Progenitor cell of endocrine pancreas (in vitro differentiated cells): ENCODE data around the gene ABCC2. TPM values are rescaled to one million over a fixed set of nuclear protein-coding genes. Genes with fewer than 3 reads are reported as not detected.

Experiments
- DNase-seq: peaks from one replicate; pipeline ENCODE4 v3.0.0; 2021; ENCODE audit warnings: low spot score; ENCODE audit not compliant: unreplicated experiment
- H3K27ac Mint-ChIP-seq: 2 replicates; pipeline ENCODE4 v1.8.0; 2021; ENCODE audit warnings: mild to moderate bottlenecking, moderate library complexity, mixed read lengths
- H3K27me3 Mint-ChIP-seq: 2 replicates; pipeline ENCODE4 v1.8.0; 2021; ENCODE audit warnings: mixed read lengths
- H3K36me3 Mint-ChIP-seq: 2 replicates; pipeline ENCODE4 v1.8.0; 2022; ENCODE audit warnings: mixed read lengths; ENCODE audit not compliant: insufficient read depth
- H3K4me1 Mint-ChIP-seq: 2 replicates; pipeline ENCODE4 v1.8.0; 2021; ENCODE audit warnings: low read depth, mixed read lengths
- H3K4me3 Mint-ChIP-seq: 2 replicates; pipeline ENCODE4 v1.8.0; 2021; ENCODE audit warnings: low read depth, mild to moderate bottlenecking, moderate library complexity, mixed read lengths
- H3K9me3 Mint-ChIP-seq: 2 replicates; pipeline ENCODE4 v1.8.0; 2021; ENCODE audit warnings: low read depth, mixed read lengths
- total RNA-seq: library from RNA; stranded (reverse); gene quantifications from 2 replicates; pipeline ENCODE4 v1.2.1, GENCODE V29; 2021
- TF ChIP-seq, protein P1 (sequence below): fragments of 200-600 bp; sonication (generic); IDR thresholded peaks from one replicate; pipeline ENCODE4 v1.5.0; 2021; ENCODE audit warnings: antibody characterized with exemption, mild to moderate bottlenecking; ENCODE audit not compliant: unreplicated experiment

Gene ABCC2
- total RNA-seq, 1 donor from 2014 or later, result 0.89 TPM

DNA sequence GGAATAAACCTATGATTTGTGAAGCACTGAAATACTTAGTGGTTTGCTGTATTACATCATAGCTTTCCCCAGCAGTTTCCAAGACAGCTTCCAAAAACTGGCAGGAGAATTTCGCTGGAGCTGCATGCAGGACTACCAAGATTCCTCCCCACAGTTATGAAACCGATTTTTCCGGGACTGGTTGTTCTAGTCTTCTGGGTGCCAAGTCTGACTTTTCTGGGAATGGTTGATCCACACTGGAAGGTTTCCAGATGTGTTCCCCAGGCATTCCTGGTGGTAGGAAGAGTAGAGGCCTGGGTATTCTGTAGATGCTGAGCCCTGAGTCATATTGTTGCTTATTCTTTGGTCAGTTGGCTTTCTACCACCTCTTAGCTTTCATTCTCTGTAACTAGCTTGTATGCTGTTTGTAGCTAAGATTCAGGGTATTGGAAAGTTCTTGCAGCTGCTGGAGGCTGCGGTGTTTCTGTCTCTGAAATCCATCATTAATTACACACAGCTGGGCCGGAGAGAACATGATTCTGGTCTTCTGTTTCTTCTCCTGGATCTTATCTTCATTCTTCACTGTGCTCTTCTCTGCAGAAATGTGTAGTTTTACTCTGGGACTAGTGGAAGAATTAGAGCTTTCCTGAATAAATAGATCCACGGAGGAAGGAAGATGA is 6.3 kb downstream of the ABCC2 start:
- H3K9me3 Mint-ChIP-seq, result peaks cover 3% of the 10 kb centered on the region
- H3K4me1 Mint-ChIP-seq, result no peaks in the 10 kb centered on the region
- no peak overlapping the region for H3K27ac Mint-ChIP-seq
- H3K27me3 Mint-ChIP-seq, result no peaks in the 10 kb centered on the region
- no peaks in the 10 kb centered on the region for H3K36me3 Mint-ChIP-seq
- DNase-seq, result no peak
- H3K4me3 Mint-ChIP-seq, result no peak overlapping the region
- TF ChIP-seq, protein P1, sequence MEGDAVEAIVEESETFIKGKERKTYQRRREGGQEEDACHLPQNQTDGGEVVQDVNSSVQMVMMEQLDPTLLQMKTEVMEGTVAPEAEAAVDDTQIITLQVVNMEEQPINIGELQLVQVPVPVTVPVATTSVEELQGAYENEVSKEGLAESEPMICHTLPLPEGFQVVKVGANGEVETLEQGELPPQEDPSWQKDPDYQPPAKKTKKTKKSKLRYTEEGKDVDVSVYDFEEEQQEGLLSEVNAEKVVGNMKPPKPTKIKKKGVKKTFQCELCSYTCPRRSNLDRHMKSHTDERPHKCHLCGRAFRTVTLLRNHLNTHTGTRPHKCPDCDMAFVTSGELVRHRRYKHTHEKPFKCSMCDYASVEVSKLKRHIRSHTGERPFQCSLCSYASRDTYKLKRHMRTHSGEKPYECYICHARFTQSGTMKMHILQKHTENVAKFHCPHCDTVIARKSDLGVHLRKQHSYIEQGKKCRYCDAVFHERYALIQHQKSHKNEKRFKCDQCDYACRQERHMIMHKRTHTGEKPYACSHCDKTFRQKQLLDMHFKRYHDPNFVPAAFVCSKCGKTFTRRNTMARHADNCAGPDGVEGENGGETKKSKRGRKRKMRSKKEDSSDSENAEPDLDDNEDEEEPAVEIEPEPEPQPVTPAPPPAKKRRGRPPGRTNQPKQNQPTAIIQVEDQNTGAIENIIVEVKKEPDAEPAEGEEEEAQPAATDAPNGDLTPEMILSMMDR, result no peak

DNA sequence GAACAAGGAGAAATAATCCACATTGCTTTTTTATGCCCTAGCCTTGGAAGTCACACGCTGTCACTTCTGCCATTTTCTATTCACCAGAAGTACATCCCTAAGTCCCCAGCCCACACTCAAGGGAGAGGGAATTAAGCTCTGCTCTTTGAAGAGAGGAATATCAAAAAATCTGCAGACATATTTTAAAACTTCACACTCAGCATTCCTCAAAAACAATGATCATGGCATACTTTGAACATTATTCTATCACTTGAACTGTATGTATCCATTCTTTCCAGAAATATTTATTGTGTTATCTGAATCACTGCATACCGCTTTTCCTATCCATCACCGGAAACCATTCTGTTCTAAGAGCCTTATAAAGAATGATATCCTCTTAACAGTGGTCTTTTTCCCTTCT is 9.4 kb downstream of the ABCC2 start:
- Mint-ChIP-seq H3K4me3 (no peak overlapping the region), H3K27me3 (peaks cover under 1% of the 10 kb centered on the region), H3K9me3 (peaks cover 3% of the 10 kb centered on the region), H3K36me3 (no peaks in the 10 kb centered on the region), H3K27ac (no peak overlapping the region), H3K4me1 (no peaks in the 10 kb centered on the region)
- TF ChIP-seq, protein P1, result no peak
- DNase-seq, result no peak

DNA sequence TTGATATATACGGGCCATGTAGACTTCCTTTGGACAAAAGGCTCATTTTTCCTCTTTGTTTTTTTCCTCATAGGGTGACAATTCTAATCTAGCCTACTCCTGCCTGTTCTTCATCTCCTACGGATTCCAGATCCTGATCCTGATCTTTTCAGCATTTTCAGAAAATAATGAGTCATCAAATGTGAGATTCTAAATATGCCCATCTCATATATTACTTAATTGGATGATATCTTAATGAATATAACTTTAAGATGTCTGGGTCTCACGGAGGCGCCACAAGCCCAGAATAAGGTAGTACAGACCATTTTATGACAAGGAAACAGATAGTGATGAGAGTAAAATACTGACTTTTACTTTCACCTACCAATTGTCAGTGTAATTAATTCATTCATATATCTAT is 11.4 kb downstream of the ABCC2 start:
- Mint-ChIP-seq H3K27ac (no peak overlapping the region), H3K9me3 (no peaks in the 10 kb centered on the region), H3K4me1 (no peaks in the 10 kb centered on the region), H3K36me3 (no peaks in the 10 kb centered on the region), H3K4me3 (no peak overlapping the region), H3K27me3 (peaks cover 10% of the 10 kb centered on the region)
- DNase-seq, result no peak
- TF ChIP-seq, protein P1, result no peak

DNA sequence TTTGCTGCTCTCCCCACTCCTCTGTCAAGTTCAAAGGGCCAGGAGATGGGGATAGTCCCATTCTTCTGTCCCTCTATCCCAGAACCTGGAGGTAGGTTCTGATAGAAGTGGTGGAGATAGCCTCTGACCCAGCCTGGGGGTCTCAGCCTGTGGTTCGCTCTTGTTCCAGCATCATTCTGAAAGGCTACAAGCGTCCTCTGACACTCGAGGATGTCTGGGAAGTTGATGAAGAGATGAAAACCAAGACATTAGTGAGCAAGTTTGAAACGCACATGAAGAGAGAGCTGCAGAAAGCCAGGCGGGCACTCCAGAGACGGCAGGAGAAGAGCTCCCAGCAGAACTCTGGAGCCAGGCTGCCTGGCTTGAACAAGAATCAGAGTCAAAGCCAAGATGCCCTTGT is 14.5 kb downstream of the ABCC2 start:
- H3K4me3 Mint-ChIP-seq, result no peak overlapping the region
- no peaks in the 10 kb centered on the region for H3K36me3 Mint-ChIP-seq
- TF ChIP-seq, protein P1, result no peak
- H3K4me1 Mint-ChIP-seq, result no peaks in the 10 kb centered on the region
- peaks cover 10% of the 10 kb centered on the region for H3K27me3 Mint-ChIP-seq
- H3K9me3 Mint-ChIP-seq, result no peaks in the 10 kb centered on the region
- H3K27ac Mint-ChIP-seq, result no peak overlapping the region
- DNase-seq, result no peak

GRCh38 chr10:99798031-99798430 is 15.6 kb downstream of the ABCC2 start:
- H3K36me3 Mint-ChIP-seq, result no peaks in the 10 kb centered on the region
- DNase-seq, result no peak
- peaks cover 10% of the 10 kb centered on the region for H3K27me3 Mint-ChIP-seq
- H3K4me3 Mint-ChIP-seq, result no peak overlapping the region
- no peaks in the 10 kb centered on the region for H3K4me1 Mint-ChIP-seq
- no peaks in the 10 kb centered on the region for H3K9me3 Mint-ChIP-seq
- TF ChIP-seq, protein P1, result no peak
- H3K27ac Mint-ChIP-seq, result no peak overlapping the region
